Activated CD4-positive, alpha-beta T cell treated with anti-CD3 and anti-CD28 coated beads, Interleukin-2, amount 10 ng/mL, durations not matched to agents 24 days and 14 days (primary cell): ENCODE results near the gene B9D1. TPM values are rescaled to one million over a fixed set of nuclear protein-coding genes. Genes with fewer than 3 reads are reported as not detected.

Source experiments
- DNase-seq: peaks from one replicate; pipeline ENCODE4 v3.0.0; 2022
- H3K27ac Mint-ChIP-seq: one replicate; pipeline ENCODE4 v1.8.0; 2022; ENCODE audit warnings: mild to moderate bottlenecking, mixed read lengths
- H3K27me3 Mint-ChIP-seq: one replicate; pipeline ENCODE4 v1.8.0; 2022; ENCODE audit warnings: mixed read lengths
- H3K36me3 Mint-ChIP-seq: one replicate; pipeline ENCODE4 v1.8.0; 2022; ENCODE audit warnings: low read depth, mild to moderate bottlenecking, mixed read lengths
- H3K4me1 Mint-ChIP-seq: one replicate; pipeline ENCODE4 v1.8.0; 2021; ENCODE audit warnings: mixed read lengths
- H3K4me3 Mint-ChIP-seq: one replicate; pipeline ENCODE4 v1.8.0; 2022; ENCODE audit warnings: mild to moderate bottlenecking, moderate library complexity, mixed read lengths
- H3K9me3 Mint-ChIP-seq: one replicate; pipeline ENCODE4 v1.8.0; 2021; ENCODE audit warnings: mixed read lengths
- intact Hi-C: fragments of 100-400 bp; cut with micrococcal nuclease; formaldehyde crosslinking; loops from one replicate; pipeline ENCODE4 v1.15.1; 2023
- total RNA-seq: library from RNA; stranded (reverse); gene quantifications from 2 replicates; pipeline ENCODE4 v1.2.3, GENCODE V29; 2022

B9D1 gene
- total RNA-seq, 1 donor from 2014 or later: 6.1 TPM

GRCh38 chr17:19347323-19348080 is 15.0 kb downstream of the B9D1 start:
- Mint-ChIP-seq H3K27me3 (peaks cover 8% of the 10 kb centered on the region), H3K36me3 (no peaks in the 10 kb centered on the region), H3K4me3 (no peak overlapping the region), H3K4me1 (peaks cover 2% of the 10 kb centered on the region), H3K27ac (no peak overlapping the region), H3K9me3 (no peaks in the 10 kb centered on the region)
- intact Hi-C loops: no loop called here
- no peak for DNase-seq

DNA sequence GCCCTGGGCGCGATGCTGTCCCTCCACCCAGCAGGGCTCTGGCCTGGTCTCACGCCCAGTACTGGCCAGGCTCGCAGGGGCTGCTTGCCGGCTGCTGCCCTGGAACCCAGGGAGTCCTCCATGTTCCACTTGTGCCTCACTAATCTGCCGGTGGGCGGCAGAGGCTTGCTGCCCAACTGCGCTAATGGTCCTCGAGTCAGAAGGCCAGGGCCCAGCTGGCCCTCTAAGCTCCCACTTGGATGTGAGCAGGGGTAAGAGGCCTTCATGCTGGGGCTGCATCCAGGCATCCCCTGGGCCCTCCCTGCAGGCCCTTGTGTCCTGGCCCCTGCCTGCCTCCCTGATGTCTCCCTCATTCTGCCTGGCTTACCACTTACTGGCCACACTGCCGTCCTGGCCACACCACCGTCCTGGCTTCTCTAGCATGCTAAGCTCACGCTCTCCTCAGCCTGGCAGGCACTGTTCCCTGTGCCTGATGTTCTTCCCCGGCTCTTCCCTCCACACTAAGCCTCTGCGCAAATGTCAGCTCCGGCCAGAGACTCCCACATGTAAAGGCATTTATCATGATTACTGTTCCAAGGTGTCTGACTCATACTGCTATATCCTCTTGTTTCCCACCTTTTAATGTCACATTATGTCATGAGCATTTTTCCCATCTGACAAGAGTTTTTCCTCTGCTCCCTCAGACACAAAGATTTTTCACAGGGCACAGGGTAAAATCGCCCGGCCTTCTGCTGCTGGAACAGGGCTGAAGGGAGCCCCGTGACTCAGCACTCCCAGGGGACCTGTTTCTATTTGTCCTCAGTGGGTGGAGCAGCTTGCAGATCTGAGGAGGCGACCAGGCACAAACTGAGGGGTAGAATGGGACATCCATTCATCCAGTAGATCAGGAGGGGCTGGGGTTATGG is 15.9 kb downstream of the B9D1 start:
- no peak for DNase-seq
- H3K36me3 Mint-ChIP-seq: no peaks in the 10 kb centered on the region
- peaks cover 6% of the 10 kb centered on the region for H3K27me3 Mint-ChIP-seq
- intact Hi-C loops: no loop called here
- H3K4me1 Mint-ChIP-seq: peaks cover 2% of the 10 kb centered on the region
- H3K27ac Mint-ChIP-seq: no peak overlapping the region
- no peaks in the 10 kb centered on the region for H3K9me3 Mint-ChIP-seq
- no peak overlapping the region for H3K4me3 Mint-ChIP-seq

DNA sequence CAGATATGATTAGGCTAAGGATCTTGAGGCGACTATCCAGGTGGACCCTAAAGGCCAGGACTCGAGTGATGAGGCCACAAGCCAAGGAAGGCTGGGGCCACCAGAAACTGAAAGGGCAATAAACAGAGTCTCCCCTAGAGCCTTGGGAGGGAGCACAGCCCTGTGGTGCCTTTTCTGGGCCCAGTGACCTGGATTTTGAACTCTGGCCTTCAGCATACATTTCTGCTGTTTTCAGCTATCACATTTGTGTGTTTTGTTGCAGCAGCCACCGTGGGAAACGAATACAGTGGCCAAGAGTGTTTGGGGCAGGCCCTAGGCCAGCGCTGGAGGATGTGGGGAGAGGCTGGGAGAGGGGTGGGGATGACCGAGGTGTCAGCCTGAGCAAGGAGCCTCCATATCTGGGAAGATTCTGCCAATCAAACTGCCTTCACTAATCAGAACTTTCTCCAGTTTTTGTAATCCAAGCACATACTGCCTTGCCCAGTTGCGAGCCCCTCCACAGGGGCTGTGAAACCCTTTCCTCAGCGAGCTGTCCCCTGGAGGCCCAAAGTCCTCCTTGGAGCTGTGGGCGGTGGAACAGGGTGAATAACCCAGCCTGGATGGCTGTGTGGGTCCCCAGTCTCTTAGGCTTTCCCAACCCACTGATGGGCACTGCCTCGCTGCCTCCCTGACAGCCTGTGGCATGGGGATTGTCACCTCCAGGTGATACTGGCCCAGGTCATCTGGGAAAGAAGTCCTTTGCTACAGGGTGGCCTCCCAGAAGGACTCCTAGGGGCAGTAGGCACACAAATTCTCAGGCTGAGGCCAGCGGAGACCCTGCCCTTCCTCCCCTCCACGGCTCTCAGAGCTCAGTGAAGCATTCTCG is 16.8 kb downstream of the B9D1 start:
- no peaks in the 10 kb centered on the region for H3K36me3 Mint-ChIP-seq
- no peak overlapping the region for H3K4me3 Mint-ChIP-seq
- intact Hi-C loops: no loop called here
- peaks cover 8% of the 10 kb centered on the region for H3K27me3 Mint-ChIP-seq
- no peak for DNase-seq
- no peak overlapping the region for H3K27ac Mint-ChIP-seq
- H3K4me1 Mint-ChIP-seq: peaks cover 2% of the 10 kb centered on the region
- H3K9me3 Mint-ChIP-seq: no peaks in the 10 kb centered on the region

DNA sequence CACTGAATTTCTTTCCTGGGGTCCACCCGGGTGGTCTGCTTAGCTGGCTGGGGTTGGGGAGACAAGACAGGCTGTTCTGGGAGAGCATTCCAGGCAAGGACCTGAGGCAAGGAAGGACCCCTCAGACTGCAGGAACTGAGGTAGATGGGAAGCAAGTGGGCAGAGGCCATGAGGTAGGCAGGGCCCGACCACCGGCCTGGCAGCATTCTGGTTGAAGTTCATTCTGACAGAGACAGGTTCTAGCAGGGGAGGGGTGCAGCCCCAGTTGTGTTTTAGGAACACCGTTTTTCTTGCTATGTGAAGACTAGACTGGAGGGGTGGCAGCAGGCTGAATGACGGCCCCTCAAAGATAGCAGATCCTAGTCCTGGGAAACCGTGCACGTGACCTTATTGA is 17.5 kb downstream of the B9D1 start:
- H3K36me3 Mint-ChIP-seq: no peaks in the 10 kb centered on the region
- no peak overlapping the region for H3K27ac Mint-ChIP-seq
- intact Hi-C loops: no loop called here
- no peak overlapping the region for H3K4me3 Mint-ChIP-seq
- H3K27me3 Mint-ChIP-seq: peaks cover 7% of the 10 kb centered on the region
- no peaks in the 10 kb centered on the region for H3K9me3 Mint-ChIP-seq
- H3K4me1 Mint-ChIP-seq: peaks cover 2% of the 10 kb centered on the region
- no peak for DNase-seq

GRCh38 chr17:19344311-19345066 is 18.0 kb downstream of the B9D1 start:
- no peak overlapping the region for H3K4me3 Mint-ChIP-seq
- no peaks in the 10 kb centered on the region for H3K9me3 Mint-ChIP-seq
- H3K27me3 Mint-ChIP-seq: peaks cover 8% of the 10 kb centered on the region
- no peaks in the 10 kb centered on the region for H3K36me3 Mint-ChIP-seq
- no peak for DNase-seq
- H3K27ac Mint-ChIP-seq: no peak overlapping the region
- H3K4me1 Mint-ChIP-seq: peaks cover 2% of the 10 kb centered on the region
- intact Hi-C loops: no loop called here

- Mint-ChIP-seq H3K27ac (no peak overlapping the region), H3K4me3 (no peak overlapping the region), H3K9me3 (no peaks in the 10 kb centered on the region), H3K36me3 (no peaks in the 10 kb centered on the region), H3K4me1 (peaks cover 2% of the 10 kb centered on the region), H3K27me3 (peaks cover 14% of the 10 kb centered on the region)
- intact Hi-C loops: no loop called here
- DNase-seq: no peak
Measured at GRCh38 chr17:19343671-19344151, 18.8 kb downstream of the B9D1 start.

- no peaks in the 10 kb centered on the region for H3K36me3 Mint-ChIP-seq
- DNase-seq: no peak
- no peak overlapping the region for H3K4me3 Mint-ChIP-seq
- H3K9me3 Mint-ChIP-seq: no peaks in the 10 kb centered on the region
- H3K27ac Mint-ChIP-seq: no peak overlapping the region
- peaks cover 2% of the 10 kb centered on the region for H3K4me1 Mint-ChIP-seq
- H3K27me3 Mint-ChIP-seq: peaks cover 15% of the 10 kb centered on the region
- intact Hi-C loops: no loop called here
Measured at GRCh38 chr17:19343256-19343630, 19.3 kb downstream of the B9D1 start.

GRCh38 chr17:19342611-19343255 is 19.8 kb downstream of the B9D1 start:
- peaks cover 2% of the 10 kb centered on the region for H3K4me1 Mint-ChIP-seq

DNA sequence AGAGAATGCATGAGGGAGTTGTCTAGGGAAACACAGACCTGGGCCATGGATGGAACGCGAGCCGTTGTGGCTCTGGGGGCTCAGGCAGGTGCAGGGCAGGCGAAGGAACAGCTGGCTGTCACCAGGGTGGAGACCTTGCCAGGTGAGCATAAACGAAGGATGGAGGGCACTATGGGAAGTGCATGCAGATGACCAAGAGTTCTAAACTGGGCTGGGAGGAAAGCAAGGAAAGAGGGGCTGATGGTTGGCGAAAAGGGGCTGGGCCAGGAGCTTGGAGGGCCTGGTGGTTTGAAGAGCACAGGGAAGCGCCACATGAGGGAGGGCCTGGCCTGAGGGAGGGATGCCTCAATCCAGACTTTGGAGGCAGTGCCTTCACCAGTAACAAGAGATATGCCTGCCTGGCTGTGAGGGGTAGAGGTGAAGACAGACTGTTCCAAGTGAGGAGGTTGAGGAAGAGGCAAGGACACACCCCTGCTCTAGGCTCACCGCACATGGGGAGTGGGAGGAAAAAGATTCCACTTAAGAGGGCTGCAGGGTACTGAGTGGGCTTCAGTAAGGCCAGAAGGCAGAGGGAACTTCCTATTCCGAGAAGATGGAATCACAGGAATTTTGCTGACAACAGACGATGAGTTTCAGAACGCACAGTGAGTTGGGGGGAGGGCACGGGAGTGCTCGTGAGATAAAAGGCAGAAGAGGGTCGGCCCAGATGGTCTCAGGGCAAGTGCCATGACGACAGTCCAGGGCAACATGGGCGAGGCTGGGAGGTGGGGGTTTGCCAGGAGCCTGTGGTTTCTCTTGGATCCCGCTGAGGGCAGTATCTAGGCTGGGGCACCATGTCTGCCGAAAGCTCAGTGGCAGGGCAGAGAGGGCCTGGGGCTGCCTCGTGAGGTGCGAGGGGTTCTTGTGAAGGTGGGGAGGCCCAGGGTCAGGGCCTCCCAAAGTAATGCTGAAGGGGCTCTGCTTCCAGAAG is 20.6 kb downstream of the B9D1 start:
- no peak overlapping the region for H3K27ac Mint-ChIP-seq
- H3K27me3 Mint-ChIP-seq: peaks cover 17% of the 10 kb centered on the region
- intact Hi-C loops: no loop called here
- no peak overlapping the region for H3K4me3 Mint-ChIP-seq
- DNase-seq: no peak
- H3K4me1 Mint-ChIP-seq: peaks cover 2% of the 10 kb centered on the region
- H3K9me3 Mint-ChIP-seq: no peaks in the 10 kb centered on the region
- no peaks in the 10 kb centered on the region for H3K36me3 Mint-ChIP-seq

More at GRCh38 chr17:19342611-19343255, 19.8 kb downstream of the B9D1 start:
- intact Hi-C loops: no loop called here
- H3K4me3 Mint-ChIP-seq: no peak overlapping the region
- no peak overlapping the region for H3K27ac Mint-ChIP-seq
- H3K27me3 Mint-ChIP-seq: peaks cover 15% of the 10 kb centered on the region
- H3K9me3 Mint-ChIP-seq: no peaks in the 10 kb centered on the region
- DNase-seq: no peak
- H3K36me3 Mint-ChIP-seq: no peaks in the 10 kb centered on the region

DNA sequence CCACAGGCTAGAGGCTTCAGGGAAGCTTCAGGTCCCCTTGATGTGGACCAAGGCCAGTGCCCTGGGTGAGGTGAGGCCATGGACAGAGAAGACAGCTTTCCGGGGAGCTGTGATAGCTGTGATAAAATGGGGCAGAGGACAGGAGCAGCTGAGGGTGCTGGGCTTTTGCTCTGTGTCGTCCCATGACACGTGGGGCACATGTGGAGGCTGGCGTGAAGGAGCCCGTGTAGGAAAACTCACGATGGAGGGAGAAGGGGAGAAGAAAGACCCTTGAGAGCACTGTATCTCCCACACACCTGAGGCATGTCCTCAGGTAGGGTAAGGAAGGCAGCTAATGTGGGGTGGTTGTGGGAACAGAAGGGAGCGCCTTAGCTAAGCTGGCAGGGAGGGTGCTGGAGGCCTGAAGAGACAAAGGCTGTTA is 21.3 kb downstream of the B9D1 start:
- H3K27ac Mint-ChIP-seq: no peak overlapping the region
- no peak overlapping the region for H3K4me3 Mint-ChIP-seq
- H3K4me1 Mint-ChIP-seq: no peaks in the 10 kb centered on the region
- H3K9me3 Mint-ChIP-seq: no peaks in the 10 kb centered on the region
- H3K27me3 Mint-ChIP-seq: peaks cover 17% of the 10 kb centered on the region
- no peaks in the 10 kb centered on the region for H3K36me3 Mint-ChIP-seq
- intact Hi-C loops: no loop called here
- no peak for DNase-seq

GRCh38 chr17:19339341-19339815 is 23.1 kb downstream of the B9D1 start:
- Mint-ChIP-seq H3K4me1 (no peaks in the 10 kb centered on the region), H3K4me3 (no peak overlapping the region), H3K27me3 (peaks cover 20% of the 10 kb centered on the region), H3K27ac (no peak overlapping the region), H3K9me3 (no peaks in the 10 kb centered on the region), H3K36me3 (no peaks in the 10 kb centered on the region)
- intact Hi-C loops: no loop called here
- DNase-seq: no peak
